ENCODE measurements around the gene CTNNA3. TPM values are rescaled to one million over a fixed set of nuclear protein-coding genes. Genes with fewer than 3 reads are reported as not detected.

Gene CTNNA3
- total RNA-seq, 6 donors from 2014 or later: 0.20 to 2.0 TPM; not detected in 4

DNA sequence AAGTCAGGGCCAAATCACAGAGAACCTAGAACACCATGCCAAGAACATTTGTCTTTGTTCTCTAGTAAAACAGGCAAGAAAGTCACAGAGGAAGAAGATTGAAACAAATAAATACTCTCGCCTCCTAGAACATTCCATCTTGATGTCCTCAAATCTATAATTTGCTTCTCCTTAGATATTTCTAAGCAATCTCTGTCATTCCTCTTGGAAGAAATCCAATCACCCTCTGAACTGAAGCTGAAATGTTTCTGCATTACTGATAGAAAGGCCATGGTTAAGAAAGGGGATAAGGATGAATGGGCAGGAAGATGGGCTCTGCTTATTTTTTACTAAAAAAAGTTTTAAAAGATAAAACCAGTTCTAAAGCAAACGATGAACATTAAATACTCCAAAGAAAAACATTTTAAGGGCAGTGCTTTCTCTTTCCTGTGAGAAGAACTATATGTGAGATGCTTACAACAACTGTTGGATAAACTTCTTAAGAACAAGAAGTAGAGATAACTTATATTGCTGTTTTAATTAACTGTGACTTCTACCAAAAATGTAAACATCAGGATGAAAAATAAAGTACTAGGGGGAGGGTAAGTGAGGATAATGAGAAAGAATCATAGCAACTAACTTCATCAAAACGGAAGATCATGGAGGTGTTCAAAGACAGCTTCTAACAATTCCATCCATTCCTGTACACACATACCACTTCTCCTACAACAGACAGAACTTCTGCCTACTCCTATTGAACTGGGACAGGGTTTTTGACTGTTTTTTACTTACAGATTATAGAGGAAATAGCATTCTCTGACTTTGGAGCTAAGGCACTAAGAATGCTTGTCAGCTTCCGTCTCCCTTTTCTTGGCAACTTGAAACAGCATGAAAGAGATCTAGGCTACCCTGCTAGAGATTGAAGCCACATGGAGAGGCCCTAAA is 923.2 kb downstream of the CTNNA3 start:
- ATAC-seq (ENCODE audit: low FRiP score in 2 of 2) (no peak), DNase-seq (no peak)
- Histone ChIP-seq H3K9me3 (no peaks in the 10 kb centered on the region), H3K4me1 (no peaks in the 10 kb centered on the region), H3K27me3 (no peaks in the 10 kb centered on the region), H3K27ac (no peak overlapping the region), H3K36me3 (no peaks in the 10 kb centered on the region), H3K4me3 (no peak overlapping the region)
- TF ChIP-seq CTCF (IDR thresholded peaks at IDR 0.05) (no peak), EP300 (IDR thresholded peaks at IDR 0.05) (no peak)
- WGBS, 2 donors: 65 to 71% methylated on average over 4 of the region's 4 CpGs

DNA sequence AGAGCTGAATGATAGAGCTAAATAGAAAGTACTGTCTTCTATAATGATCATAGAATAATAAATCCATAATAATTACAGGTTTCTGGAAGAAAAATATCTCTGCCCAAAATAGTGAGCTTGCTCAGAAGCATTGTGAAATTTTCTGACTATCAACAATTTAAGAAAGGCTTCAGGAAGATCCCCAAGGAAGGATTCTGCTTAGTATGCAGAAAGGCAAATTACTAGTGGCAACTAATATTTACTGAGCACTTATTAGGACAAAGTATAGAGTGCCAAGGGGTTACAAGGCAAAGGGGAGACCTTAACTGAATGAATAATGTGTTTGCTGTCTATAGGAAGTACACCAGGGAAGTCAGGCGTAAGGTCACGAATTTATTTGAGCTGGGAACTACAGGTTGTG is 928.3 kb downstream of the CTNNA3 start:
- H3K27ac ChIP-seq: no peak overlapping the region
- no peak overlapping the region for H3K4me3 ChIP-seq
- TF ChIP-seq CTCF (IDR thresholded peaks at IDR 0.05) (no peak), POLR2A (IDR thresholded peaks at IDR 0.05) (no peak), EP300 (IDR thresholded peaks at IDR 0.05) (no peak)
- ATAC-seq (ENCODE audit: low FRiP score in 2 of 2) (no peak), DNase-seq (no peak)
- H3K27me3 ChIP-seq: no peaks in the 10 kb centered on the region
- no peaks in the 10 kb centered on the region for H3K4me1 ChIP-seq
- no peaks in the 10 kb centered on the region for H3K36me3 ChIP-seq
- H3K9me3 ChIP-seq: no peaks in the 10 kb centered on the region
- 18 to 26% methylated on average over 2 of the region's 2 CpGs for WGBS, 2 donors

DNA sequence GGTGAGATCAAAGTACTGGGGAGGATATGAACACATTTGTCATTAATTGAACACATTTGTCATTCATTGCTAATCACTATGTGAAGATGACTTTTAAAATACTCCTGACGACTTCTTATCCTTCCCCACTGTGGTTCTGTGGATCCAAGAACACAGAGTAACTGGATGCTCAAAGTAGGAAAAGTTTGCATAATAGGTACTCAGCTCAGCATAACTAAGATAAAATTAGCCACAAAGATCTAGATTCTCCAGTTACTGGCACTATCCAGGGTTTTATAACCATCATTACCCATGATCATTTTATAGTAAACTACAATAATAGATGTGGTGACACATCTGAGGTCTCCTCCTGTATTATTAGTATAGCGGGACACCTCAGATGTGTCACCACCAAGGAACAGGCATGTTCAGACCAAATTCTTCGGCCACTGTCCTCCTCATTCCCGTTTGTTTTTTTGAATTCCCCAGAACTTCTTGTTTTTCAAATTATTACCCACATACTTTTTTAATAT is 933.7 kb downstream of the CTNNA3 start:
- H3K27me3 ChIP-seq: no peaks in the 10 kb centered on the region
- H3K4me1 ChIP-seq: no peaks in the 10 kb centered on the region
- DNase-seq (no peak), ATAC-seq (ENCODE audit: low FRiP score in 2 of 2) (no peak)
- no peaks in the 10 kb centered on the region for H3K9me3 ChIP-seq
- no peak overlapping the region for H3K4me3 ChIP-seq
- no peak overlapping the region for H3K27ac ChIP-seq
- no peak for TF ChIP-seq EP300 (IDR thresholded peaks at IDR 0.05)
- TF ChIP-seq POLR2A (IDR thresholded peaks at IDR 0.05): no peak
- no peak for TF ChIP-seq POLR2AphosphoS5 (IDR thresholded peaks at IDR 0.05)
- no peak for TF ChIP-seq CTCF (IDR thresholded peaks at IDR 0.05)
- 68 to 70% methylated on average over 4 of the region's 4 CpGs for WGBS, 2 donors
- no peaks in the 10 kb centered on the region for H3K36me3 ChIP-seq

DNA sequence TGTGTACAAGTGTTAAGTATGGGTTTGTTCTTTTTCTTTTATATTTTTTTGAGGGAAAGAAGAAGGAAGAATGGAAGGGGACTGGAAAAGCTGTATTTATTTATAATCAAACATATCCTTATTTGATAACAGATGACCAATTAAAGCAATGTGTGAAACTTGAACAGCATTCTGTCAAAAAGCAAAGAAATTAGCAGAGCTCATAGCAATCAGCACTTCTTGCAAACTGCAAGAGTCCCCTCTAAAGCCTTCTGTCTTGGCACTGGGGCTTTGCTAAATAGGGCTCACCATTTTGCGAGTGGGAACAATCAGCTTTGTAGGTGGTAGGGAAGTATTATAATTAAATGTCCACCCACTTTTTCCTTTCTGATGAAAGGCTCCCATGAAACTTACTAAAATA is 935.1 kb downstream of the CTNNA3 start:
- DNase-seq: no peak
- no peaks in the 10 kb centered on the region for H3K4me1 ChIP-seq
- TF ChIP-seq POLR2AphosphoS5 (IDR thresholded peaks at IDR 0.05): no peak
- no peak for TF ChIP-seq CTCF (IDR thresholded peaks at IDR 0.05)
- no peak for TF ChIP-seq EP300 (IDR thresholded peaks at IDR 0.05)
- no peak for TF ChIP-seq POLR2A (IDR thresholded peaks at IDR 0.05)

GRCh38 chr10:66755474-66755873 is 940.5 kb downstream of the CTNNA3 start:
- DNase-seq: no peak
- TF ChIP-seq CTCF (IDR thresholded peaks at IDR 0.05) (no peak), EP300 (IDR thresholded peaks at IDR 0.05) (no peak), POLR2A (IDR thresholded peaks at IDR 0.05) (no peak), POLR2AphosphoS5 (IDR thresholded peaks at IDR 0.05) (no peak)
- Histone ChIP-seq H3K9me3 (no peaks in the 10 kb centered on the region), H3K27ac (no peak overlapping the region), H3K4me3 (no peak overlapping the region), H3K27me3 (no peaks in the 10 kb centered on the region), H3K4me1 (no peaks in the 10 kb centered on the region), H3K36me3 (no peaks in the 10 kb centered on the region)
- 64 to 72% methylated on average over 3 of the region's 3 CpGs for WGBS, 2 donors
- ATAC-seq (ENCODE audit: low FRiP score in 2 of 2): no peak

More for the DNA sequence above, 935.1 kb downstream of the CTNNA3 start:
- Histone ChIP-seq H3K27ac (no peak overlapping the region), H3K4me3 (no peak overlapping the region), H3K27me3 (no peaks in the 10 kb centered on the region), H3K9me3 (no peaks in the 10 kb centered on the region), H3K36me3 (no peaks in the 10 kb centered on the region)
- WGBS, 2 donors: 96 to 100% methylated on average over 1 of the region's 1 CpG
- no peak for ATAC-seq (ENCODE audit: low FRiP score in 2 of 2)

All from upper lobe of left lung (tissue), 6 donors.